Mucosa of rectum (tissue), 2 donors: Measurements from ENCODE around the gene ZSCAN5B.
"Not testable (repeated sequence)": the region's sequence is repeated elsewhere in the genome, so short reads cannot be mapped to it uniquely, and the experiment has no call there.

ENCODE experiments used
- H3K27ac ChIP-seq, 2 donors: one replicate each; pipeline ENCODE4 v1.7.0; 2013; ENCODE audit warnings: inconsistent platforms in 2 of 2, low read depth in 2 of 2, low read length in 2 of 2
- H3K27me3 ChIP-seq, 2 donors: one replicate each; pipeline ENCODE4 v1.7.0; 2013; ENCODE audit warnings: low read length in 2 of 2; ENCODE audit not compliant: control insufficient read depth in 2 of 2, insufficient read depth in 2 of 2
- H3K36me3 ChIP-seq, 2 donors: one replicate each; pipeline ENCODE4 v1.7.0; 2013; ENCODE audit warnings: low read length in 2 of 2; ENCODE audit not compliant: control insufficient read depth in 2 of 2, insufficient read depth in 2 of 2
- H3K4me1 ChIP-seq, 2 donors: one replicate each; pipeline ENCODE4 v1.7.0; 2013; ENCODE audit warnings: low read length in 2 of 2, mild to moderate bottlenecking in 1 of 2; ENCODE audit not compliant: control insufficient read depth in 2 of 2, insufficient read depth in 2 of 2
- H3K4me3 ChIP-seq, 2 donors: one replicate each; pipeline ENCODE4 v1.7.0; 2013; ENCODE audit warnings: low read length in 2 of 2
- H3K9ac ChIP-seq, 2 donors: one replicate each; pipeline ENCODE4 v1.7.0; 2013; ENCODE audit warnings: low read length in 2 of 2, low read depth in 1 of 2, mild to moderate bottlenecking in 1 of 2
- H3K9me3 ChIP-seq, 2 donors: one replicate each; pipeline ENCODE4 v1.7.0; 2013; ENCODE audit warnings: low read length in 2 of 2; ENCODE audit not compliant: control insufficient read depth in 2 of 2
- donor health status: healthy.
- donor health status: Normal muscosa, but diverticular disease.

Gene ZSCAN5B

DNA sequence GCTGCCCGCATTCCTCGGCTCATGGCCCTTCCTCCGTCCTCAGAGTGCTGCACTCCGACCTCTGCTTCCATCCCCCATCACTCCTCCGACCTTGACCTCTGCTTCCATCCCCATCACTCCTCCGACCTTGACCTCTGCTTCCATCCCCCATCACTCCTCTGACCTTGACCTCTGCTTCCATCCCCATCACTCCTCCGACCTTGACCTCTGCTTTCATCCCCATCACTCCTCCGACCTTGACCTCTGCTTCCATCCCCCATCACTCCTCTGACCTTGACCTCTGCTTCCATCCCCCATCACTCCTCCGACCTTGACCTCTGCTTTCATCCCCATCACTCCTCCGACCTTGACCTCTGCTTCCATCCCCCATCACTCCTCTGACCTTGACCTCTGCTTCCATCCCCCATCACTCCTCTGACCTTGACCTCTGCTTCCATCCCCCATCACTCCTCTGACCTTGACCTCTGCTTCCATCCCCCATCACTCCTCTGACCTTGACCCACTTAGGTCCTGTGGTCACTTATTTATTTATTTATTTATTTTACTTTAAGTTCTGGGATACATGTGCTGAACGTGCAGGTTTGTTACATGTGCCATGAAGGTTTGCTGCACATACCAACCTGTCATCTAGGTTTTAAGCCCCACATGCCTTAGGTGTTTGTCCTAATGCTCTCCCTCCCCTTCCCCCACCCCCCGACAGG, 48.5 kb downstream of the ZSCAN5B start:
- H3K4me3 ChIP-seq, H3K9ac ChIP-seq, H3K27me3 ChIP-seq, H3K27ac ChIP-seq, H3K9me3 ChIP-seq, H3K4me1 ChIP-seq: not testable (repeated sequence)
- peaks cover 3 to 18% of the 10 kb centered on the region in 2 donors for H3K36me3 ChIP-seq

DNA sequence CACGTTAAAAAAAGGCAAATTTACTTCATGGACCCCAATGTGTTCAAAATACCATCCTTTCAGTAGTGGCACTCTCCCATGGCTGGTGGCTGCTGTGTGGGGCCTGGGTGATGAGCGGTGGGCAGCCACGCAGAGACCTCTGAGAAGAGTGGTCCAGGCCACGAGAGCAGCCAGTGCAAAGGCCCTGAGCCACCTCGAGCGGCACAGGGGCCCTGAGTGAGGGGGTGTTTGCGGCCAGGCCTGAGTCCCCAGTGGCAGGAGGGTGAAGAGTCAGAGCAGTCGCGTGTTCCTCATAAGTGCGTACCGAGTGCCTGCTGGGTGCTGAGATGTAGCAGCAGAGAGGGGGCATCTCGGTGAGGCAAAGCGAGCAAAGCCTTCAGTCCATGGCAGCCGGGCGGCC, 49.5 kb downstream of the ZSCAN5B start:
- H3K27ac ChIP-seq = no peak overlapping the region
- no peaks in the 10 kb centered on the region for H3K27me3 ChIP-seq
- H3K4me3 ChIP-seq = no peak overlapping the region
- peaks cover 3 to 18% of the 10 kb centered on the region in 2 donors for H3K36me3 ChIP-seq
- H3K9me3 ChIP-seq = no peaks in the 10 kb centered on the region
- peaks cover 3 to 4% of the 10 kb centered on the region in 2 donors for H3K4me1 ChIP-seq
- H3K9ac ChIP-seq = no peak overlapping the region

GRCh38 chr19:56147307-56147706, 50.3 kb downstream of the ZSCAN5B start:
- Histone ChIP-seq H3K27ac (no peak overlapping the region), H3K36me3 (peaks cover 3 to 18% of the 10 kb centered on the region in 2 donors), H3K9ac (no peak overlapping the region), H3K27me3 (no peaks in the 10 kb centered on the region), H3K4me3 (no peak overlapping the region), H3K4me1 (peaks cover 11 to 12% of the 10 kb centered on the region in 2 donors), H3K9me3 (no peaks in the 10 kb centered on the region)

DNA sequence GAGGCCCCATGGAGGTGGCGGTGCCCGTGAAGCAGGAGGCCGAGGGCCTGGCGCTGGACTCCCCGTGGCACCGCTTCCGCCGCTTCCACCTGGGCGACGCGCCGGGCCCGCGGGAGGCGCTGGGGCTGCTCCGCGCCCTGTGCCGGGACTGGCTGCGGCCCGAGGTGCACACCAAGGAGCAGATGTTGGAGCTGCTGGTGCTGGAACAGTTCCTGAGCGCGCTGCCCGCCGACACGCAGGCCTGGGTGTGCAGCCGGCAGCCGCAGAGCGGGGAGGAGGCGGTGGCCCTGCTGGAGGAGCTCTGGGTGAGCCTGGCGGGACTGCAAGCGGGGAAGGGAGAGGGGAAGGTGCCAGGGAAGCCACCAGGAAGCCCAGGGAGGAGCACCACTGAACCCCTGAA, 50.7 kb downstream of the ZSCAN5B start:
- Histone ChIP-seq H3K27ac (no peak overlapping the region), H3K4me3 (no peak overlapping the region), H3K4me1 (peaks cover 14 to 15% of the 10 kb centered on the region in 2 donors), H3K36me3 (peaks cover 3 to 18% of the 10 kb centered on the region in 2 donors), H3K9me3 (no peaks in the 10 kb centered on the region), H3K27me3 (no peaks in the 10 kb centered on the region), H3K9ac (no peak overlapping the region)

DNA sequence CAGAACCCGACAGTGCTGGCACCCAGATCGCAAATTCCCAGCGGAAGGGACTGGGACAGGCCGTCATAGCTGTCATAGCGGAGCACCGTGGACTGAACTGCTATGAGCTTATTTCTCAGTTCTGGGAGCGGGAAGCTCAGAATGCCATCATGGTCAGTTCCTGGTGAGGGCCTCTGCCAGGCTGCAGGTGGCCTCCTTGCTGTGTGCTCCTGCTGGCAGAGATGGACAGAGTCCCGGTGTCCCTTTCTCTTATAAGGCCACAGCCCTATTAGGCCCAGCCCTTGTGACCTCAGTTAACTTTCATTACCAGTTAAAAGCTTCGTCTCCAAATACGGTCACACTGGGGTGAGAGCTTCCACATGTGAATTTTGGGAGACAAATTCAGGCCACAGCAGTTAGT, 51.9 kb downstream of the ZSCAN5B start:
- H3K9me3 ChIP-seq = no peaks in the 10 kb centered on the region
- H3K27ac ChIP-seq = no peak overlapping the region
- peaks cover 16 to 18% of the 10 kb centered on the region in 2 donors for H3K4me1 ChIP-seq

DNA sequence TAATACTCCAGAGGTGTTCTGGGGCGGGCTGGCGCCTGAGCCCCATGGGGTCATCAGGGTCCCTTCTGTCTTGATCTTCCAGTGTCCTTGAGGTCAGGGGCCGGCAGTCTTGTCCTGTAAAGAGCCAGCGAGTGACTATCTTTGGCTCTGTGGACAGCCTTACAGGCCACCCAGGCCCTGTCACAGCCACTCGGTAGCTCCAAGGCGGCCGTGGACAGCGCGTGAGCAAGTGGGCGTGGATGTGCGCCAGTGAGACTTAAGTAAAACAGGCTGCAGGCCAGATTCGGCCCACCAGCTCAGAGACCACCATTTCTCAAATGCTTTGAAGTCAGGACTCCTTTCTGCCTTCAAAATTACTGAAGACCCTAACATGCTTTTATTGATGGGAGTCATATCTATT, 52.8 kb downstream of the ZSCAN5B start:
- Histone ChIP-seq H3K9me3 (no peaks in the 10 kb centered on the region), H3K36me3 (peaks cover 3 to 14% of the 10 kb centered on the region in 2 donors), H3K9ac (no peak overlapping the region), H3K4me1 (peaks cover 23% of the 10 kb centered on the region in 2 donors), H3K27me3 (no peaks in the 10 kb centered on the region), H3K27ac (no peak overlapping the region), H3K4me3 (no peak overlapping the region)

More for the DNA sequence above, 51.9 kb downstream of the ZSCAN5B start:
- H3K4me3 ChIP-seq = no peak overlapping the region
- H3K9ac ChIP-seq = no peak overlapping the region
- H3K27me3 ChIP-seq = no peaks in the 10 kb centered on the region
- peaks cover 3 to 18% of the 10 kb centered on the region in 2 donors for H3K36me3 ChIP-seq

GRCh38 chr19:56144376-56144775, 53.2 kb downstream of the ZSCAN5B start:
- Histone ChIP-seq H3K27me3 (no peaks in the 10 kb centered on the region), H3K4me3 (no peak overlapping the region), H3K27ac (no peak overlapping the region), H3K9me3 (no peaks in the 10 kb centered on the region), H3K4me1 (peaks cover 24 to 25% of the 10 kb centered on the region in 2 donors), H3K36me3 (peaks cover 3 to 10% of the 10 kb centered on the region in 2 donors), H3K9ac (no peak overlapping the region)

- H3K4me3 ChIP-seq = peak overlapping the region in 1 of 2 donors; percentile 80
- H3K27ac ChIP-seq = peak overlapping the region; percentile 80 to 87
- H3K4me1 ChIP-seq = peaks cover 26 to 29% of the 10 kb centered on the region in 2 donors
- H3K9ac ChIP-seq = peak overlapping the region in 1 of 2 donors; percentile 52
- no peaks in the 10 kb centered on the region for H3K9me3 ChIP-seq
- H3K36me3 ChIP-seq = peaks cover 0 to 3% of the 10 kb centered on the region in 2 donors
- H3K27me3 ChIP-seq = no peaks in the 10 kb centered on the region
These were observed 54.6 kb downstream of the ZSCAN5B start for GRCh38 chr19:56142897-56143434.

- H3K9ac ChIP-seq = peak overlapping the region; percentile 60 to 67
- peaks cover 0 to 2% of the 10 kb centered on the region in 2 donors for H3K36me3 ChIP-seq
- peak overlapping the region; percentile 77 to 80 for H3K4me3 ChIP-seq
- no peaks in the 10 kb centered on the region for H3K9me3 ChIP-seq
- peak overlapping the region; percentile 80 to 87 for H3K27ac ChIP-seq
- no peaks in the 10 kb centered on the region for H3K27me3 ChIP-seq
- H3K4me1 ChIP-seq = peaks cover 29 to 31% of the 10 kb centered on the region in 2 donors
These were observed 55.3 kb downstream of the ZSCAN5B start for GRCh38 chr19:56142087-56142787.

DNA sequence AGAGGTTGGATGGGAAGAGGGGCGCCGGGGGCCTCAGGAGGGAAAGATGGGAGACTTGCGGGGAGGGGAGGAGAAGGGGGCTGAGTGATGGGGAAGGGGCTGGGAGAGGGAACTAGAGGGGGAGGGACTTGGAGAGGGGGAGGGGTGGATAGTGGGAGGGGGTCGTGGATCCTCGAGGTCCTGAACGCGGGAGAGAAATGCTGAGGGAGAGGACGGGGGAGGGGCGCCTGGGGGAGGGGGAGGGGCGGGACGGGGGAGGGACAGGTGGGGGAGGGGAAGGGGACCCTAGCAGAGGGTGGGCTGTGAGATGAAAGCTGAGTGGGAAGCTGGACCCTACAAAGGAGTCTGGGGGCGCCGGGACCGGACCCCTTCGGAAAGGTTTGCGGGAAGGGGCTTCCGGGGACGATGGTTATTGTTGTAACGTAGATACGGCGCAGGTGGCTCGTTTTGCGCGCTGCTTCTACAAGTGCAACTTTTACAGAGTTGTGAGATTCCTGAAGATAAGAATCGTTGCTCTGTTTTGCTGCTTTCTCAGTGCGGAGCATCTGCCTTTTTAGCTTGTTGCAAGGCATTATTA, 56.1 kb downstream of the ZSCAN5B start:
- Histone ChIP-seq H3K4me3 (peak overlapping the region; percentile 77 to 80), H3K4me1 (peaks cover 29 to 31% of the 10 kb centered on the region in 2 donors), H3K27me3 (no peaks in the 10 kb centered on the region), H3K36me3 (no peaks in the 10 kb centered on the region), H3K9me3 (no peaks in the 10 kb centered on the region), H3K27ac (peak overlapping the region; percentile 80 to 87), H3K9ac (peak overlapping the region; percentile 60 to 75)
